CD4-positive, alpha-beta T cell (primary cell): ENCODE measurements around the gene SDF4. TPM values are rescaled to one million over a fixed set of nuclear protein-coding genes. Genes with fewer than 3 reads are reported as not detected.
A peak's percentile ranks its signal among the peaks of the same experiment; 100 is the strongest.

Experiments
- ATAC-seq: fragments of 200-7000 bp; cut with Tn5 transposase; one replicate; pipeline ENCODE4 v1.10.0; 2022; ENCODE audit warnings: mild to moderate bottlenecking; ENCODE audit not compliant: poor library complexity
- CTCF ChIA-PET: fragments of 350-600 bp; sonication (Branson Sonifier 250); formaldehyde crosslinking; loops from one replicate; lab custom pipeline; 2021; ENCODE audit warnings: antibody characterized with exemption, inconsistent platforms; lab: Charles Lee
- POLR2A ChIA-PET: fragments of 350-600 bp; sonication (Branson Sonifier 250); formaldehyde crosslinking; loops from one replicate; lab custom pipeline; 2021; ENCODE audit warnings: antibody characterized with exemption, inconsistent platforms; lab: Charles Lee
- DNase-seq, 14 experiments: peaks; one replicate each; pipeline ENCODE4 v3.0.0-alpha.2; 2013 to 2020; ENCODE audit warnings: mixed read lengths in 2 of 14
- H3K27ac ChIP-seq, 2 donors: one replicate each; pipeline versions ENCODE4 v1.5.1 to v1.7.0; 2013; ENCODE audit warnings: low read length in 2 of 2, low read depth in 1 of 2, mild to moderate bottlenecking in 1 of 2
- H3K27me3 ChIP-seq, 2 experiments: 1 replicate in 1 of 2; 2 replicates in 1 of 2; pipeline versions ENCODE4 v1.6.1 to v1.7.0; 2013; ENCODE audit warnings: low read length in 2 of 2, control low read depth in 1 of 2, mild to moderate bottlenecking in 1 of 2, moderate library complexity in 1 of 2; ENCODE audit not compliant: insufficient read depth in 2 of 2, control insufficient read depth in 1 of 2
- H3K36me3 ChIP-seq: one replicate; pipeline ENCODE4 v1.6.1; 2013; ENCODE audit warnings: low read length, control low read depth; ENCODE audit not compliant: insufficient read depth
- H3K4me1 ChIP-seq: one replicate; pipeline ENCODE4 v1.6.1; 2013; ENCODE audit warnings: low read length, control low read depth; ENCODE audit not compliant: insufficient read depth
- H3K4me3 ChIP-seq: one replicate; pipeline ENCODE4 v1.5.1; 2013; ENCODE audit warnings: mild to moderate bottlenecking, low read length, moderate library complexity
- H3K9me3 ChIP-seq, 2 experiments: 1 replicate in 1 of 2; 2 replicates in 1 of 2; pipeline versions ENCODE4 v1.6.1 to v1.7.0; 2013; ENCODE audit warnings: low read length in 2 of 2, mild to moderate bottlenecking in 2 of 2, control low read depth in 1 of 2, moderate library complexity in 1 of 2; ENCODE audit not compliant: control insufficient read depth in 1 of 2, insufficient read depth in 1 of 2
- H3K27ac Mint-ChIP-seq: one replicate; pipeline ENCODE4 v1.8.0; 2020; ENCODE audit warnings: mixed read lengths
- H3K27me3 Mint-ChIP-seq: one replicate; pipeline ENCODE4 v1.8.0; 2021; ENCODE audit warnings: mixed read lengths
- H3K36me3 Mint-ChIP-seq: one replicate; pipeline ENCODE4 v1.8.0; 2021; ENCODE audit warnings: low read depth, mixed read lengths
- H3K4me1 Mint-ChIP-seq: one replicate; pipeline ENCODE4 v1.8.0; 2021; ENCODE audit warnings: low read depth, mixed read lengths
- H3K4me3 Mint-ChIP-seq: one replicate; pipeline ENCODE4 v1.8.0; 2020; ENCODE audit warnings: mild to moderate bottlenecking, mixed read lengths
- H3K9me3 Mint-ChIP-seq: one replicate; pipeline ENCODE4 v1.8.0; 2020; ENCODE audit warnings: mixed read lengths
- intact Hi-C, 2 experiments: fragments of 100-400 bp; cut with DNase I in 1 of 2; cut with micrococcal nuclease in 1 of 2; formaldehyde crosslinking; loops; one replicate each; pipeline versions ENCODE4 v1.15.1 to v1.9.0; 2023 to 2025; cut with DNase I, micrococcal nuclease
- total RNA-seq, 174 experiments: library from RNA in 2 of 174; stranded (reverse) in 2 of 174; gene quantifications; one replicate each; pipeline ENCODE4 v1.2.3 and lab custom pipeline; 2021 to 2026
- TF ChIP-seq, protein P1 (sequence below): fragments of 200-600 bp; IDR thresholded peaks from one replicate; pipeline ENCODE4 v1.8.0; 2022; ENCODE audit warnings: antibody characterized with exemption, mild to moderate bottlenecking

Gene SDF4
- total RNA-seq, 2 experiments from 2014 or later: 66.3 to 71.0 TPM

DNA sequence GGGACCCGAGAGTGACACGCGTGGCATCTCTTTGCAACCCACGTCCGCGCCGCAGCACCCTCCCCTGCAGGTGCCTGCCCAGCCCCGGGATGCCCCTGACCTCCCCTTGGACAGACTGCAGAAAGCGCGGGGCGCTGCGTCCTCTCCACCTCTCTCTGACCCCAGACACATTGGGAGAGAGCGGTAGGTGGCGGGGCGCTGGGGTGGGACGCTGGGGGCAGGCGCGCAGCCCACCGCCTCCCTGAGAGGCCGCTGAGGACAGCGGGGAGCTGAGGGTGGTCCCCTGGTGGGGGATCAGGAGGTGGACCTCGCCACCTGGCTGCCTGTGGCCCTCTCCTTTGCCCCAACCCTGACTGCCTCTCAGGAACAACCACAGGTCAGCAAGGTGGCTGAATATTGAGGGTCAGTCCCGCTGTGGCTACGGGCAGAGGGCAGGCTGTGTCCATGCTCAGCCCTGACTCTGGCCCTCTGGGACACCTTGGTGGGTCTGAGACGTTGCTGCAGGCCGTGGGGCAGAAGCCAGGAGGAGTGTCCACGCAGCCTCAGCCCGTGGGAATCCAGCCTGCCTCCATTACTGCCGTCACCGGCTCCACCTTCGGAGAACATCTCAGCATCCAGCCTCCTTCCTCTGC, 42.6 kb upstream of the SDF4 start:
- no peak overlapping the region for H3K27ac Mint-ChIP-seq
- intact Hi-C loops: loop anchor here in 1 of 2 experiments (1.0 to 5.0 kb wide), 4 partner anchors 34 to 123 kb away; partner anchors contain the start of genes AURKAIP1, CCNL2, DVL1 and PUSL1

DNA sequence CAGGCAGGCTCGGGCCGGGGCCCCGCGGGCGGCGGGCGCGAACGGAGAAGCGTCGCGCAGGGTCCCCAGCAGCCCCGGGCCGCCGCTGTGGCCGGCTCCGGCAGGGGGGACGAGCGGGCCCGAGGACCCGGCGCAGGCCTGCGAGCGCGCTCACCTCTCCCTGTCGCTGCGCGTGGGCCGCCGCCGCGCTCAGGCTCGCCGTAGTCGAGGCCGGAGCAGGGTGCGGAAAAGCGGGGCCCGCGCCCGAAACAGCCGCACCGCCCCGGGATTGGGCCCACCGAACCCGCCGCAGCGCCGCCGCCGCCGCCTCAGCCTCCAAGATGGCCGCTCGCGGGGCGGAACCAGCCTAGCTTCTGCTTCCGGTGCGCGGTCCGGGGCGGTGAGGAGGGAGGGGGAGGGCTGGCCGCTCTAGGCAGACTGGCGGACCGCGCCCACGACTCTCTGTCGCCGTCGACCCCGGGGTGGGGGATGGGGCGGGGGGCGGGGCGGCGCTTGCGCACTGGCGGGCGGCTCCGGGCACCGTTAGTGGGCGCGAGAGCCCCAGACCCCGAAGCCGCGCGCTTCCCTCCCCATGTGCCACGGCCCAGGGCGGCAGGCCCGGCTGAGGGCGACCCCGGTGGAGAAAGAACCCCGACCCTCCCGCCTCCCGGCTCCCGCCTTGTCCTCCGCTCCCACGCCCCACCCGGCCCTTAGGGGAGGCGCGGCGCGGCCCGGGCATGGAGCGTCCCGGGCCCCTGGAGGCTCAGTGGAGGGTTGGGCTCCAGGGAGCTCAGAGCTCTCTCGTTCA, 41.9 kb upstream of the SDF4 start, which contains the start of gene UBE2J2:
Gene UBE2J2 (minus strand): TSS at position 343 of the 787 bp plus-strand sequence. CDS start 5,862 bp downstream, outside the sequence.
- TF ChIP-seq, protein P1, sequence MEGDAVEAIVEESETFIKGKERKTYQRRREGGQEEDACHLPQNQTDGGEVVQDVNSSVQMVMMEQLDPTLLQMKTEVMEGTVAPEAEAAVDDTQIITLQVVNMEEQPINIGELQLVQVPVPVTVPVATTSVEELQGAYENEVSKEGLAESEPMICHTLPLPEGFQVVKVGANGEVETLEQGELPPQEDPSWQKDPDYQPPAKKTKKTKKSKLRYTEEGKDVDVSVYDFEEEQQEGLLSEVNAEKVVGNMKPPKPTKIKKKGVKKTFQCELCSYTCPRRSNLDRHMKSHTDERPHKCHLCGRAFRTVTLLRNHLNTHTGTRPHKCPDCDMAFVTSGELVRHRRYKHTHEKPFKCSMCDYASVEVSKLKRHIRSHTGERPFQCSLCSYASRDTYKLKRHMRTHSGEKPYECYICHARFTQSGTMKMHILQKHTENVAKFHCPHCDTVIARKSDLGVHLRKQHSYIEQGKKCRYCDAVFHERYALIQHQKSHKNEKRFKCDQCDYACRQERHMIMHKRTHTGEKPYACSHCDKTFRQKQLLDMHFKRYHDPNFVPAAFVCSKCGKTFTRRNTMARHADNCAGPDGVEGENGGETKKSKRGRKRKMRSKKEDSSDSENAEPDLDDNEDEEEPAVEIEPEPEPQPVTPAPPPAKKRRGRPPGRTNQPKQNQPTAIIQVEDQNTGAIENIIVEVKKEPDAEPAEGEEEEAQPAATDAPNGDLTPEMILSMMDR: no peak
- DNase-seq (peak; percentile 87 to 96 (median 92)), ATAC-seq (peak; percentile 94)
- peak within 1 kb of the TSS; percentile 92 for H3K4me3 Mint-ChIP-seq
- H3K27ac Mint-ChIP-seq: peak within 1 kb of the TSS; percentile 85
- Histone ChIP-seq H3K4me3 (peak within 1 kb of the TSS; percentile 92), H3K36me3 (peaks cover 9% of the 10 kb centered on the region), H3K4me1 (peaks cover 47% of the 10 kb centered on the region), H3K27me3 (no peaks in the 10 kb centered on the region), H3K9me3 (no peaks in the 10 kb centered on the region), H3K27ac (peak within 1 kb of the TSS in 1 of 2 donors; percentile 29)
- peaks cover 34% of the 10 kb centered on the region for H3K4me1 Mint-ChIP-seq
- peaks cover 21% of the 10 kb centered on the region for H3K36me3 Mint-ChIP-seq
- H3K27me3 Mint-ChIP-seq: no peaks in the 10 kb centered on the region
- CTCF ChIA-PET: interaction anchor here (1.0 to 1.4 kb wide), 3 partner anchors 13 to 151 kb away, joined by 3 read pairs; no protein-coding TSS in a partner anchor
- POLR2A ChIA-PET: interaction anchor here (0.8 to 2.1 kb wide), 5 partner anchors 18 to 134 kb away, joined by 3 to 8 read pairs (median 3); partner anchors contain the start of genes AURKAIP1 and CCNL2
- no peaks in the 10 kb centered on the region for H3K9me3 Mint-ChIP-seq
- intact Hi-C loops: loop anchor here in 1 of 2 experiments (1.0 to 5.0 kb wide), 6 partner anchors 35 to 124 kb away; partner anchors contain the start of genes AURKAIP1, CCNL2, CPTP and DVL1

More for the DNA sequence above, 42.6 kb upstream of the SDF4 start:
- DNase-seq (peak in 1 of 14 experiments; percentile 42), ATAC-seq (no peak)
- H3K27me3 ChIP-seq: no peaks in the 10 kb centered on the region
- H3K27me3 Mint-ChIP-seq: no peaks in the 10 kb centered on the region
- H3K4me1 ChIP-seq: peaks cover 45% of the 10 kb centered on the region
- H3K9me3 ChIP-seq: no peaks in the 10 kb centered on the region
- peak overlapping the region; percentile 66 for H3K4me3 ChIP-seq
- TF ChIP-seq, protein P1: no peak
- no peak overlapping the region for H3K27ac ChIP-seq
- ChIA-PET CTCF (interaction anchor here (1.3 to 1.4 kb wide), 2 partner anchors 14 to 16 kb away, joined by 3 read pairs; no protein-coding TSS in a partner anchor), POLR2A (interaction anchor here (0.9 to 2.1 kb wide), 3 partner anchors 19 to 125 kb away, joined by 3 to 8 read pairs (median 3); partner anchors contain the start of genes AURKAIP1 and CCNL2)
- H3K9me3 Mint-ChIP-seq: no peaks in the 10 kb centered on the region
- peak overlapping the region; percentile 73 for H3K4me3 Mint-ChIP-seq
- H3K4me1 Mint-ChIP-seq: peaks cover 34% of the 10 kb centered on the region
- peaks cover 21% of the 10 kb centered on the region for H3K36me3 Mint-ChIP-seq
- peaks cover 9% of the 10 kb centered on the region for H3K36me3 ChIP-seq

DNA sequence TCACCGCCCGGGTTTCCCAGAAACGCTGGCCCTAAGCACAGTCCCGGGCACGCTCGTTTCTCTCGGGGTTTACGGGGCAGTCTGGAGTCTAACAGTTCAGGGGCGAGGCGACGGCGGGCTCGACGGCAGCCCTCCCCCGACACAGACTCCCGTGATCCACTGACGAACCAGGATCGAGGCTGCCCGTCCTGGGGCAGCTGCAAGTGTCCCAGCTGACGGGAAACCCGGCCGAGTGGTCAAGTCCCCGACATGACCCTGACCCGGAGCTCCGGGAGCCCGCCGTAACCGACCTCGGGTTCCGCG, 41.4 kb upstream of the SDF4 start:
- H3K9me3 Mint-ChIP-seq: no peaks in the 10 kb centered on the region
- H3K4me1 Mint-ChIP-seq: peaks cover 34% of the 10 kb centered on the region
- Histone ChIP-seq H3K27me3 (no peaks in the 10 kb centered on the region), H3K27ac (peak overlapping the region in 1 of 2 donors; percentile 29), H3K4me1 (peaks cover 47% of the 10 kb centered on the region), H3K36me3 (peaks cover 11% of the 10 kb centered on the region), H3K4me3 (peak overlapping the region; percentile 92), H3K9me3 (no peaks in the 10 kb centered on the region)
- peak overlapping the region; percentile 92 for H3K4me3 Mint-ChIP-seq
- intact Hi-C loops: loop anchor here in 1 of 2 experiments (1.0 to 5.0 kb wide), 3 partner anchors 42 to 124 kb away; partner anchors contain the start of genes CCNL2, CPTP and INTS11
- ChIA-PET CTCF (interaction anchor here (1.0 to 1.4 kb wide), 2 partner anchors 13 to 151 kb away, joined by 3 read pairs; no protein-coding TSS in a partner anchor), POLR2A (interaction anchor here (0.8 to 2.1 kb wide), 4 partner anchors 65 to 135 kb away, joined by 3 to 8 read pairs (median 3); partner anchors contain the start of genes AURKAIP1 and CCNL2)
- H3K27me3 Mint-ChIP-seq: no peaks in the 10 kb centered on the region
- TF ChIP-seq, protein P1: no peak
- peaks cover 24% of the 10 kb centered on the region for H3K36me3 Mint-ChIP-seq
- DNase-seq (peak in 1 of 14 experiments; percentile 52), ATAC-seq (peak; percentile 4)
- peak overlapping the region; percentile 85 for H3K27ac Mint-ChIP-seq
